LHCN-M2 (cell line): ENCODE measurements around the gene TM9SF3. TPM values are rescaled to one million over a fixed set of nuclear protein-coding genes. Genes with fewer than 3 reads are reported as not detected.

Source experiments
- DNase-seq: peaks from one replicate; pipeline ENCODE4 v3.0.0-alpha.2; 2012; ENCODE audit warnings: low read depth
- polyA plus RNA-seq: library from polyadenylated mRNA; unstranded; fragments of >200 nt; gene quantifications from one replicate; pipeline ENCODE4 v1.2.1, GENCODE V29; 2012; ENCODE audit warnings: missing spikeins
- total RNA-seq: library from RNA; depleted of rRNA; stranded (reverse); fragments of >200 nt; gene quantifications from 2 replicates; pipeline ENCODE4 v1.2.3, GENCODE V29; 2014; rRNA removed

The TM9SF3 gene
- 89.2 and 117 TPM in 2 replicates for total RNA-seq
- 42.7 TPM for polyA plus RNA-seq

DNA sequence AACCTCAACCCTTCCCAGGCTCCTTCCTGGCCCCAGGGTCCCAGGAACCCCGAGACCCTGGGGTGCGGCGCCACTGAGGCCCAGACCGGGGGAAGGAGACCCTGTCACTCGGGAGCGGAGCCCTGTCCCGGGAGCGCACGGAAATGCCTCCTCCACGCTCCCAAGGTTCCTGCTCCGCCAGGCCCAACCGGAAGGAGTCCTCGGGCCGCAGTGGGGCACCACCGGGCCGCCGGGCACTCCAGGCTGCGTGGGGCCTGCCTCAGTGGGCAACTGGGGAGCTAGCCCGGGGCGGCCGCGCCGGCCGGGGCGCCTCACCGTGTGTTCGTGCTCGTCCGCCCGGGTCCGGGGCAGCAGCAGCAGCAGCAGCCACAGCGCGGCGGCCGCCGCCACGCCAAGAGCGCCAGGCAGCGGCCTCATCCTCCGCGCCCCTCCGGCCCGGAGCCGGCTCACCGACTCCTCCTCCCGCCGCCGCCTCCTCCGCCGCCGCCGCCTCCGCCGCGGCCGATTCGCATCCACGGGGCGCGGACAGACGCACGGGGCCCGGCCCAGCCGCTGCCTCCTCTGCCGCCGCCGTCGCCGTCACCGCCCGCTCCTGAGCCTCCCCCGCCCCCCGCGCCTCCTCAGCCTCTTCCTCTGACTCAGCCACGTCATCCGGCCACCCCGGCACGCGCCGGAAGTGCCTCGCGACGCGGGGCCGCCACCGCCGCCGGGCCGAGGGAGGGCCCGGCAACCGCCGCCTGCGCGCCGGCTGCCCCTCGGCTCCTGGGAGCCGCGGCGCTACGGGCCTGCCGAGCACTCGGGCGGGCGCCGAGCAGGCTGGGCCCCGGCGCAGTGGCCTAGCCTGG is at the start of gene TM9SF3:
Gene TM9SF3 (minus strand): TSS at position 594 of the 845 bp plus-strand sequence. CDS start 177 bp downstream, at position 417.
- peak; percentile 87 for DNase-seq

DNA sequence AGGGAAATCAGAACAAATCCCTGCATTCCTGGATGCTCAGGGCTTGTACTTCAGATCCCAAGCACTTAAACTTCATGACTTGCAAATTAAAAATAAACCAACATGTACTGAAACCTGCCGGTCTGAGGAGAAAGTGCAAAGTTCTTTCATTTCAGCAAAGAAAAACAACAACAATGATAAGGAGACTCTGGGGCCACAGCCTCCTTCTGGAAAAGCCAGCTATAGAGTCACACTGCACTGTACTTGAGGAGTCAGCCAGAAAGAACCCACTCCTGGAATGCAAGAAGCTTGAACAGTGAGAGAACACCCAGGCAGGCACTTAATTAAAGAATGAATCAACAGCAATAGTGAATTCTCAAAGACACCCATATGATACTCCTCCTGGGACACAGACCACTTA is 49.7 kb upstream of the TM9SF3 start:
- no peak for DNase-seq

DNA sequence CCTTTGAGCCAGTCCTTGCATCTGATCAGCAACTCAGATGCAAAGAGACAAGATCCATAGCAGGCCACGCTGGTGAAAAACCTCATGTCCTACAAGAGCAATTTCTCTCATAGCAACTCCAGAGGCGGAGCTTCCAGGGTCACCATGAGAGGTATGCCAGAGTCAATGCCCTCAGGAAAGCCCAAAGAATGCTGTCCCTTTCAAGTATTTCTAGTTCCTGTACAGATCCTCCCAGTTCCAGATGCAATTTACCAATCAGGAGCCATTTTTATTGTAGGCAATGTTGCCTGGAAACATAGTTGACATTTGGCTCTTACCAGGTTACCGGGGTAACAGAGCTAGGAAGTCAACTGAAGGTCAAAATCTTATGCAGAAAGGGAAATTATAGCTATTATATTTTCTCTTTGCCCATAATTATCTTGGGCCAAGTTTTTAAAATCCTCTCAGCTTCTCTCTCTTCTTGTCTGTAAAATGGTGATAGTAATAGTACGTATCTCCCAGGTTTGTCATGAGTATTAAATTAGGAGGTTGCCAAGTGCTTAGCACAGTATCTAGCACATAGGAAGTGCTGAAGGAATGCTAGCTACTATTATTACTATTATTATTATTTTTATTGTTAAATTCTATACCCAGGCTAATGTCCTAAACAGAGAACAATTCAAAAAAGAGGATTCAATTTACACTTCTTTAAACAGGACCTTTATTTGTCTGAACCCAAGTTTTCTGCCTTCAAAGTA is 46.3 kb upstream of the TM9SF3 start:
- DNase-seq: no peak

- no peak for DNase-seq
Measured at GRCh38 chr10:96627292-96627691, 40.5 kb upstream of the TM9SF3 start.

DNA sequence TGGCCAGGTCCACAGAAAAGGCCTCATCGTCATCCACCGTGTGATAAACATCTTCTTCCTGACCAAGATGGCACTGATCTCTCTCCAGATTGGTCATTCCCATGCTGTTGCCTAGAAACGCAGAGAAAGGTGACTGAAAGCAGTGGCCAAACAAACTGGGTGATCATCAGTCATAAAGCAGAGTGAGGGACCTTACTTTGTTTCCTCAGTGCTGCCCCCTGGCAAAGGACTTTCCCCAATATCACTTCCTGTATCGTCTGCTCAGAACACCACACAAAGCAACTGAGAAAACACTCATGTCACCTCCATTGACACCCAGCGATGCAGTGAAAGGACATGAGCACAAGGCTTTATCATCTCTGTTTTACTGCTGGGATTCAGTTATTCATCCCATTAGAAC is 40.0 kb upstream of the TM9SF3 start:
- DNase-seq: no peak

DNA sequence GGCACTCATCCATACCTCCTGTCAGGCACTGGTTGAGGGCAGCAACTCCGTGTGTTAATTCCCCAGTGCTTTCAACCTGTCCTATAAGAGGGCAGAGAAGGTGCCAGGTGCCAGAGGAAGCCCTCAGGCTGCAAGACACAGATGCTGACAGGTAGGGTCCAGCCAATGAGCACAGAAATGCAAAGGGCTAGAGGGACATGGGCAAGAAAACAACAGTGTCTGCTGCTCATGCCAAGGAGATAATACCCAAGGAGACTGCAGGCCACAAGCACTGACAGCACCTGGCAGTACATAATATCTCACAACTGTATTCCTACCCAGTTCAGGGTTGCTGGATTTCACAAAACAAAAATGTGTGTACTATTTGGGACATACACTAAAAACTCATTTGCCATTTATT is 38.4 kb upstream of the TM9SF3 start:
- no peak for DNase-seq

DNA sequence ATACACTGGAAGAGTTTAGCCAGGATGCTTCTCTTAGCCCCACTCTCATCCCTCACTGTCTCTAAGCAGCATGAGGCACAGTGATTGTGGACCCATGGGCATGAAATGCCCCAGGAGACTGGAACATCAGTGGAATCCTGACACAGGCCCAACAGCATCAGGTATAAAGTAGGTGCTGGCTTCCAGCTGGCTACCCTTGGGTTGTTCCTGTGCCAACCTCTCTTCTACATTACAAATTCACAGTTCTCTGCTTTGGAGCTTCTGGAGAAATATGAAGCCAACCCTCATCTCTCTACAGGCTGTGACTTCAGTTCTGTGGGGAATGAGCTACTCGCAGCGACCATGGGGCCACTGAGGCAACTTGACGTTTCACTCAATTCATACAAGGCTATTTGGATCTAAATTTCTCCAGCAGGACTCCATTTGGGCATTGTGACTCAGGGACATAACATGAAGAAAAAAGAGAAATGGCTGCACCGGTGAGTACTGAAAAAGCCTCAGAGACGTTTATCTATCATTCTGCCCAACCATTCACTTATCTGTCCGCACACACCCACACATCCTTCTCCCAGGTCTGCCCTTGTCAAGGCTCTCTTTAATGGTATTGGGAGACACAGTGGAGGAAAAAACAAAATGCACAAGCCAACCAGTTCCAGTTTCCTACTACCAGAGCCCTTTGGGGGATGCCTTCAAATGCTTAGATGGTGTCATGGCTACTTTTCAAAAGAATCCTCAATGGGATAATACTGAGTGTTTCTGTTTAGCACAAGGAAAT is 35.4 kb upstream of the TM9SF3 start:
- no peak for DNase-seq

DNA sequence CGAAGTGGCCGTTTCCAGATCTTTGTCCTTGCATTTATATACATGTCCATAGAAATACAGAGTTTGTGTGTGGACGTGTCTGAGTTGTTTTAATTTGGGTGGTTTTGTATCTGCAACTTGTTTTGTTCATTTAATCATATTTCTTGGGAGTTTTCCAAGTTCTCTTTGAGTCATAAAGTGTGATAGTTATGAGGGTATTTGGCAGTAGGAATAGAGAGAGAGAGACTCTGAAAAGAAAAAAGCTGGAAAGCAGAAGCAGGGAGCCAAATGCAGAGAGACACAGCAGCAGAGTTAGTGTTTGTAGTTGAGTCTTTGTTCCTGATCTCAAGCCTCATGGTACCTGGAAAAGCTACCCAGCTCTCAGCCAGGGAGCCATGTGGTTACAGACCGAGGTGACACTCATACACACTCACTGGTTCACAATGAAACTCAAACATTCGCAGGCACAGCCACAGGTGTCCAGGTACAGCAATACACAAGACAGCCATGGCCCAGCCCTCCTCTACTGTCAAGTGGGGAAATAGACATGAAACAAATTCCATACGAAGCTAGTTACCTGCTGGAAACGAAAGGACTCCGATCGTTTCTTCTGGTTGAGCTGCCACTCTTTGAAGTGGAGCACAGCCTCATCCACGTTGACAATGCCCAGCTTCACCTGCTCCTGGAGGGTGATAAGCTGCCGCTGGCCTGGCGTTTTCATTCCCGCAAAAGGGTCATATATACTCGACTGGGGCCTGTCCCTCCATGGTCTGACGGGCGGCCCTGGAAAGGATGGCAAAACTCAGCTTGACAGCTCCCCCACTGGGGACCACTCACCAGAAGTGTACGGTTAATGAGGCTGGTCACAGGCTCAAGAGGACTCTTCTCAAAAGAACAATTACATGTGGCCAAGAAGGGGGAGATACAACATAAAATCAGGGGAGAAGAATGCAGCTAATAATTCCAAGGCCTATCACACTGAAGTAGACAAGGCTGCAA is 33.3 kb upstream of the TM9SF3 start:
- peak; percentile 45 for DNase-seq

GRCh38 chr10:96619120-96619519 is 32.3 kb upstream of the TM9SF3 start:
- no peak for DNase-seq

DNA sequence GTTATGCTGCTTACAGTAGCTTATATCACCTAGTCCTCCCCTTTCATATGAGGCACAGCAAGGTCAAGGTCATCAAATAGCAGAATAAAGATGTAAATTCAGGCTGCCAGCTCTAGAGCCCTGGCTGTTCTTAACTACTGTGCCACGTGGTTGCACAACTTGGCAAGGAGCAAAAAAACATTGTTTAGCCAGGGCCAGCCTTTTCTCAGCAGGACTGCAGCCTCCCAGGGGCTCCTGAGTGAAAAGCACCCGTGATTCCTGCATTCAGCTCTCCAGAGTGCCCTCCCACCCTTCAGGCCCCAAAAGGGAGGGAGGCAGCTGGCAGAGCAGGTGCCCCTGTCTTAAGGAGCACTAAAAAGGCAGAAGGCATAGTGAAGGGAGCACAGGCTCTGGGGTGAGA is 31.8 kb upstream of the TM9SF3 start:
- DNase-seq: no peak

- no peak for DNase-seq
Measured at GRCh38 chr10:96616961-96617360, 30.1 kb upstream of the TM9SF3 start.

DNA sequence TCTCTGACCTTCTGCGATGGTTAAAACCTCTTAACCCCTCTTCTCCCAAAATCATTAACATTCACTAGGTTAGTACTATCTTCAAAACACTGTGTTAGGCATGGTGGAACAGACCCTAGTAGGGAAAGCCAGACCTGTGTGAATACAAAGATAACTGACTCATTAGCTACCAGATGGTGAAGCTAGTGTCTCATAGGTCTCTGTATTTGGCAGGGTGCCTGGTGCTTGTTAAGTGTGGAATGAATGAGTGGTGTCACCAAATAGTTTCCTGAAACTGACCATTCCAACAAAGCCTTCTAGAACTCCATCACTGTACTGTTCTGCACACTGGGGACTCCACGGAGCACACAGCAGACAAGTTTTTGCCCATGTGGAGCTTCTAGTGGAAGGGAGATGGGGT is 27.7 kb upstream of the TM9SF3 start:
- peak; percentile 96 for DNase-seq

GRCh38 chr10:96613576-96613975 is 26.8 kb upstream of the TM9SF3 start:
- DNase-seq: no peak

DNA sequence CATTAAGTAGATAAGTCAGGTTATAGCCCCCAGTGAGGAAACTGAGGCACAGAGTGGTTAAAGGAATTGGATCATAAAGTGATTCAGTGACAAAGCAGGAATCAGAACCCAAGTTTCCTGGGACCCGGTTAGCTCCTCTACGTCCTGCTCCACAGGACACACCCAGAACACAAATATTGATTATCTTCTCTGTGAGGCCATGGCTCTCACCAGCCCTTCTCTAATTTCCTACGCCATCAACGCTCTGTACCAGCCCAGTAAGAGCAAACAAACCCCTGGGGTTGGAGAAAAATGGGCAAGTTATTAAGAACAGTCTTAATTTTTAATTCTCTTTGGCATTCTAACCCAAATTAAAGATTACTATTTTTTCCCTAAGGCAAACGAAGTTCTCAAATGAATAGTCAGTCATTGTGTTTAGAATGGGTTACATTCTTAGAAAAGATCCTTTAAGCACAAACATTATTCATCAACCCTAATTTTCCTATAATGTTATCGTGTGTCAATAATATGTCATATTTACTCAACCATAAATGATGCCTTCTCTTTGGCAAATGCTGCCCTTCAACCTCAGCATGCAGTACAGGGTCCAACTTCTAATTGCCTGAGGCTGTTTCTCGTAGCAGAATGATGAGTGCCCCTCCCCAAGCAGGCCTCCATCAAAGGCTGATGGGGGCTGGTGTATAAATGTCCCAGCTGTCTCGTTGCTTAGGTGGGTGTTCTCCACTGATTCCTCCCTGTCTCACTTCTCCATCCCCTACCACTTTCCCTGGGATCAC is 25.4 kb upstream of the TM9SF3 start:
- no peak for DNase-seq

DNA sequence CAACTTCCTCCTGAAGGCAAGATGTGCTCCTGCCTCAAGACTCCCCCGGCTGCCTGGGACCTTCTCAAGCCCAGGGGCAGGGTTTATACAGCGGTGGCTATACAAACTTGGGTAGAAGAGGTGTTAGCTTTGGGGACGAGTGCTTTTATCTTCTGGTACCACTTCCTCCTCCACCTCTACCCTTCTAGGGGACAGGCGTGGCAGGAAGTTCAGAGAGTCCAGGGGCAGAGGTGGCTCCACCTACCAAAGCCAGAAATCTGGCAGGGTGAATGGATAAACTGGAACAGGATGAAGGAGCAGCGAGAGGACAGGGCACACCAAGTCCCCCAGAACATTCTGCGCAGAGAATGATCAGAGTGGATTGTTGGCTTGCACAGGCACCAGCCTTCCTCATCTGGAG is 24.0 kb upstream of the TM9SF3 start:
- DNase-seq: no peak

- no peak for DNase-seq
Measured at GRCh38 chr10:96609510-96609909, 22.7 kb upstream of the TM9SF3 start.

DNA sequence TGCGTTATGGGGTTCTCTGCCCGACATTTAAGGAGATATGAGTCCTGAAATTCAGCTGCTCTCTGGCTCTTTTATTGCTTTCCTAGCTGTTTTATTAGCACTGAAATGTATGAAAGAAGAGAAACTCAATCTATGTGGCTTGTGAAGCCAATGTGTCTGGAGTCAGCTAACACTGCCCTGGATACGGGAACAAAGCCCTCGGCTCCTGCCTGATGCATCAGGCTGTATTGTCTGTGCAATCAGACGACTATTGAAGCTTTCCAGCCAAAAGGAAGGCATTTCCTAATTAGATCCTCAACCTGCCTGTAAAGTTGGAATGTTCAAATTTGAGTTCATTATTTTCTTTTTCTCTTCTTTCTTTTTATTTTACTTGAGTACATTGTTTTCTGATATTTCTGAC is 22.0 kb upstream of the TM9SF3 start:
- no peak for DNase-seq

GRCh38 chr10:96608262-96608661 is 21.4 kb upstream of the TM9SF3 start:
- DNase-seq: no peak

- DNase-seq: peak; percentile 90
Measured at GRCh38 chr10:96606946-96607345, 20.1 kb upstream of the TM9SF3 start.

- DNase-seq: peak; percentile 83
Measured at GRCh38 chr10:96606216-96606615, 19.4 kb upstream of the TM9SF3 start.
